ENCODE results near the gene SPA17.

GRCh38 chr11:124661553-124661952, 12.2 kb upstream of the SPA17 start:
- TF ChIP-seq CTCF (IDR thresholded peaks at IDR 0.05; ENCODE audit: borderline replicate concordance, extremely low read depth, low read length, poor library complexity, severe bottlenecking) (no peak), EZH2 (IDR thresholded peaks at IDR 0.05; ENCODE audit: borderline replicate concordance, low read depth, low read length, severe bottlenecking) (no peak)
